Endothelial cell of umbilical vein (primary cell): Measurements from ENCODE around the gene RAMP1. TPM values are rescaled to one million over a fixed set of nuclear protein-coding genes. Genes with fewer than 3 reads are reported as not detected.

Experiments used
- BruUV-seq: library from RNA; stranded (reverse); fragments of 400-500 nt; replicated peaks from 2 replicates; lab custom pipeline; 2021; lab: Mats Ljungman, UMichigan
- CTCF ChIA-PET: fragments of 300-600, 350-600 bp; sonication (Branson Sonifier 250); formaldehyde crosslinking; loops from one replicate; lab custom pipeline; 2021; ENCODE audit warnings: antibody characterized with exemption, inconsistent platforms; lab: Charles Lee
- POLR2A ChIA-PET: fragments of 300-600, 350-600 bp; sonication (Branson Sonifier 250); formaldehyde crosslinking; loops from one replicate; lab custom pipeline; 2021; ENCODE audit warnings: antibody characterized with exemption, inconsistent platforms; lab: Charles Lee
- DNase-seq: peaks from one replicate; pipeline ENCODE4 v3.0.0-alpha.2; 2011; ENCODE audit warnings: low read depth, low spot score
- FAIRE-seq: peaks from 2 replicates; lab custom pipeline; 2011; peaks lifted over from hg19 to GRCh38; lab: Jason Lieb, UNC
- H2AFZ ChIP-seq: 2 replicates; pipeline ENCODE4 v1.6.0; 2012; ENCODE audit warnings: low read depth, low read length, control low read depth, inconsistent platforms
- H3K27ac ChIP-seq: 2 replicates; pipeline ENCODE4 v1.5.1; 2011; ENCODE audit warnings: low read depth, mild to moderate bottlenecking, control low read depth, low read length, moderate library complexity; ENCODE audit not compliant: insufficient read depth
- H3K27me3 ChIP-seq, 2 experiments: 2 replicates each; pipeline versions ENCODE4 v1.6.0 to v1.6.1; 2011; ENCODE audit warnings: low read length in 2 of 2, mixed read lengths in 1 of 2; ENCODE audit not compliant: control insufficient read depth in 2 of 2, insufficient read depth in 2 of 2
- H3K36me3 ChIP-seq, 2 experiments: 2 replicates in 1 of 2; 3 replicates in 1 of 2; pipeline ENCODE4 v1.5.1; 2011; ENCODE audit warnings: low read length in 2 of 2, mild to moderate bottlenecking in 1 of 2, moderate library complexity in 1 of 2; ENCODE audit not compliant: control insufficient read depth in 2 of 2, insufficient read depth in 2 of 2; ENCODE audit errors: extremely low read depth in 1 of 2
- H3K4me1 ChIP-seq: 3 replicates; pipeline ENCODE4 v1.5.1; 2011; ENCODE audit warnings: mild to moderate bottlenecking, low read length; ENCODE audit not compliant: control insufficient read depth, insufficient read depth; ENCODE audit errors: extremely low read depth
- H3K4me2 ChIP-seq: 2 replicates; pipeline ENCODE4 v1.6.1; 2011; ENCODE audit warnings: low read length, control low read depth, mixed read lengths; ENCODE audit not compliant: insufficient read depth
- H3K4me3 ChIP-seq, 3 experiments: fragments of 200-600 bp in 1 of 3; sonication (generic), shearing (Covaris generic) in 1 of 3; replicated peaks in 1 of 3; 2 replicates each; pipeline ENCODE4 v1.5.1; 2011 to 2016; ENCODE audit warnings: control low read depth in 3 of 3, low read length in 3 of 3, mild to moderate bottlenecking in 2 of 3, inconsistent platforms in 1 of 3, low read depth in 1 of 3, moderate library complexity in 1 of 3; ENCODE audit not compliant: insufficient read depth in 1 of 3
- H3K79me2 ChIP-seq: 2 replicates; pipeline ENCODE4 v1.6.0; 2012; ENCODE audit warnings: low read length, inconsistent platforms; ENCODE audit not compliant: control insufficient read depth, insufficient read depth
- H3K9ac ChIP-seq: replicated peaks from 2 replicates; pipeline ENCODE3; 2011; ENCODE audit warnings: low read length, control low read depth; ENCODE audit not compliant: insufficient read depth; ENCODE audit errors: extremely low read depth
- H3K9me1 ChIP-seq: replicated peaks from 3 replicates; pipeline ENCODE4 v1.6.0; 2011; ENCODE audit warnings: mild to moderate bottlenecking, low read length; ENCODE audit not compliant: control insufficient read depth, insufficient read depth; ENCODE audit errors: extremely low read depth
- H3K9me3 ChIP-seq: replicated peaks from 2 replicates; pipeline ENCODE4 v1.5.1; 2012; ENCODE audit warnings: low read length, inconsistent platforms; ENCODE audit not compliant: control insufficient read depth, insufficient read depth
- H4K20me1 ChIP-seq: replicated peaks from 2 replicates; pipeline ENCODE3; 2011; ENCODE audit warnings: mild to moderate bottlenecking, low read length; ENCODE audit not compliant: control insufficient read depth, insufficient read depth; ENCODE audit errors: extremely low read depth
- CTCF ChIP-seq, 2 donors: IDR thresholded peaks; 1 replicate in 1 of 2; 2 replicates in 1 of 2; pipeline ENCODE4 v1.5.1; 2011; ENCODE audit warnings: low read length in 2 of 2, mild to moderate bottlenecking in 2 of 2, moderate library complexity in 2 of 2, control low read depth in 1 of 2, inconsistent platforms in 1 of 2, low read depth in 1 of 2; ENCODE audit not compliant: insufficient read depth in 1 of 2; ENCODE audit errors: extremely low read depth in 1 of 2
- EZH2 ChIP-seq: IDR thresholded peaks from 2 replicates; pipeline ENCODE4 v1.6.1; 2012; ENCODE audit warnings: borderline replicate concordance, low read depth, mild to moderate bottlenecking, moderate library complexity, low read length, inconsistent platforms; ENCODE audit not compliant: severe bottlenecking
- FOS ChIP-seq: IDR thresholded peaks from 2 replicates; pipeline ENCODE4 v1.6.1; 2011; ENCODE audit warnings: mild to moderate bottlenecking, low read length, moderate library complexity, borderline replicate concordance; ENCODE audit not compliant: insufficient read depth
- GATA2 ChIP-seq: IDR thresholded peaks from 2 replicates; pipeline ENCODE4 v1.7.0; 2011; ENCODE audit warnings: low read depth, mild to moderate bottlenecking, moderate library complexity, mixed read lengths, low read length; ENCODE audit not compliant: insufficient read length, insufficient read depth
- JUN ChIP-seq: IDR thresholded peaks from 2 replicates; pipeline ENCODE4 v1.6.1; 2011; ENCODE audit warnings: borderline replicate concordance, low read depth; ENCODE audit not compliant: insufficient read length, insufficient read depth
- MAX ChIP-seq: IDR thresholded peaks from 2 replicates; pipeline ENCODE4 v1.6.1; 2011; ENCODE audit not compliant: insufficient read depth, insufficient read length
- MYC ChIP-seq: IDR thresholded peaks from one replicate; pipeline ENCODE4 v1.6.1; 2011; ENCODE audit warnings: mild to moderate bottlenecking, low read depth, low read length
- POLR2A ChIP-seq: IDR thresholded peaks from 2 replicates; pipeline ENCODE4 v1.6.1; 2012; ENCODE audit warnings: low read depth, mild to moderate bottlenecking, control low read depth, low read length
- POLR2AphosphoS5 ChIP-seq: IDR thresholded peaks from 2 replicates; pipeline ENCODE4 v1.6.1; 2012; ENCODE audit warnings: low read depth, mild to moderate bottlenecking, control low read depth, low read length, moderate library complexity; ENCODE audit not compliant: insufficient read depth
- dilution Hi-C: fragments of 300-500 bp; cut with MboI; formaldehyde crosslinking; loops from one replicate; pipeline ENCODE4 v1.15.0; 2019; ENCODE audit warnings: low sequenced_read_pairs; ENCODE audit not compliant: extremely low pct_ligation_motif_present
- intact Hi-C: fragments of 100-400 bp; cut with micrococcal nuclease; formaldehyde crosslinking; loops from one replicate; pipeline ENCODE4 v1.10.0; 2022
- polyA plus RNA-seq, 4 experiments: library from polyadenylated mRNA; depleted of rRNA in 3 of 4; stranded (reverse) in 3 of 4; unstranded in 1 of 4; fragments of >200 nt; gene quantifications; 2 replicates each; pipeline versions ENCODE4 v1.2.1 to v1.2.3, GENCODE V29; 2011 to 2012; ENCODE audit warnings: missing spikeins in 1 of 4
- total RNA-seq: library from RNA; stranded (reverse); gene quantifications from 2 replicates; pipeline ENCODE4 v1.2.3, GENCODE V29; 2021

The RAMP1 gene
- total and polyA plus RNA-seq, 2 donors (not counting 3 experiments of a cell fraction or from before 2014, with no cell fraction given), result 0.18 TPM; not detected in 1

GRCh38 chr2:237916296-237916695 lies 56.9 kb downstream of the RAMP1 start:
- H4K20me1 ChIP-seq, result no peaks in the 10 kb centered on the region
- no peak overlapping the region for H3K4me3 ChIP-seq
- H3K79me2 ChIP-seq, result no peaks in the 10 kb centered on the region
- no peaks in the 10 kb centered on the region for H3K36me3 ChIP-seq
- H3K9me1 ChIP-seq, result no peaks in the 10 kb centered on the region
- no TSS peak for BruUV-seq
- TF ChIP-seq POLR2A (no peak), EZH2 (no peak), FOS (no peak), GATA2 (no peak)
- FAIRE-seq (no peak), DNase-seq (no peak)
- no peaks in the 10 kb centered on the region for H3K9me3 ChIP-seq
- CTCF ChIA-PET, result interaction anchor here (0.9 to 1.6 kb wide), 3 partner anchors 14 to 347 kb away, joined by 3 to 4 read pairs (median 3); no protein-coding TSS in a partner anchor
- intact Hi-C loops, result no loop called here
- POLR2A ChIA-PET, result no interaction called here
- H3K4me1 ChIP-seq, result no peaks in the 10 kb centered on the region
- no peak overlapping the region for H3K4me2 ChIP-seq
- dilution Hi-C loops, result no loop called here
- H3K9ac ChIP-seq, result no peak overlapping the region
- no peak overlapping the region for H2AFZ ChIP-seq
- no peaks in the 10 kb centered on the region for H3K27me3 ChIP-seq
- H3K27ac ChIP-seq, result no peak overlapping the region

GRCh38 chr2:237917696-237918374 lies 58.4 kb downstream of the RAMP1 start:
- dilution Hi-C loops, result no loop called here
- no peak overlapping the region for H3K27ac ChIP-seq
- TF ChIP-seq POLR2AphosphoS5 (no peak), GATA2 (no peak), CTCF (IDR thresholded peaks at IDR 0.05; ENCODE audit: extremely low read depth in 1 of 2, insufficient read depth in 1 of 2, low read depth in 1 of 2, low read length in 2 of 2) (no peak), POLR2A (no peak), FOS (no peak), EZH2 (no peak), JUN (no peak), MYC (no peak), MAX (no peak)

More at GRCh38 chr2:237917696-237918374, 58.4 kb downstream of the RAMP1 start:
- DNase-seq (no peak), FAIRE-seq (no peak)
- no peaks in the 10 kb centered on the region for H3K9me1 ChIP-seq
- H2AFZ ChIP-seq, result no peak overlapping the region
- CTCF ChIA-PET, result interaction anchor here (1.4 to 1.6 kb wide), 2 partner anchors 34 to 346 kb away, joined by 3 to 4 read pairs; no protein-coding TSS in a partner anchor
- intact Hi-C loops, result no loop called here
- POLR2A ChIA-PET, result no interaction called here
- no peaks in the 10 kb centered on the region for H4K20me1 ChIP-seq
- H3K27me3 ChIP-seq, result no peaks in the 10 kb centered on the region
- no peaks in the 10 kb centered on the region for H3K79me2 ChIP-seq
- H3K4me2 ChIP-seq, result no peak overlapping the region
- no peaks in the 10 kb centered on the region for H3K9me3 ChIP-seq
- H3K4me1 ChIP-seq, result no peaks in the 10 kb centered on the region
- H3K36me3 ChIP-seq, result no peaks in the 10 kb centered on the region
- BruUV-seq, result no TSS peak
- no peak overlapping the region for H3K9ac ChIP-seq
- H3K4me3 ChIP-seq, result no peak overlapping the region
